22Rv1 (cell line): ENCODE data around the gene TGM6.
A peak's percentile ranks its signal among the peaks of the same experiment; 100 is the strongest.

Source experiments
- CTCF ChIP-seq: fragments of 450-650 bp; IDR thresholded peaks from 2 replicates; pipeline ENCODE4 v1.5.1; 2017; ENCODE audit warnings: mild to moderate bottlenecking
- ZFX ChIP-seq: fragments of 450-650 bp; IDR thresholded peaks from 2 replicates; pipeline ENCODE4 v1.6.1; 2017; ENCODE audit warnings: antibody characterized with exemption, borderline replicate concordance

- TF ChIP-seq CTCF (peak; percentile 24; the same call in 1 of the 2 replicates), ZFX (no peak)
These were observed 40.5 kb downstream of the TGM6 start for GRCh38 chr20:2421247-2421646.
